Measurements from ENCODE around the gene NRXN3.

DNA sequence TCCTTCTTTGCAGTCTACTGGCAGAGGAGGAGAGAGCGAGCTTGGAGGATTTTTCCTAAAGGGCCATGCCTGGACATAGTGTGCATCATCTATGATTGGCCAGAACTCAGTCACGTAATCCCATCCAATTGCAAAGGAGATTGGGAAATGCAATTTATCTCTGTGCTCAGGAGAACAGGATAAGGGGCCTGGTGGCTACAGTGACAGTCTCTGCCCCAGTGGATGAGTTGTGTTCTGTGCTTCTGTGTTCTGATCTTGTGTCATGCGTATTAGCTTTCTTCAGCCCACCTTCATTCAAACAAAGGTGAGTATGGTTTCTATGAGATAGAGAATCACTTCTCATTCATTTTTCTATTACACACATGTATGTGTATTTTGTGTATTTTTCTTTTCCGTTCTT, 144.3 kb downstream of the NRXN3 start:
- TF ChIP-seq TAF1 (IDR thresholded peaks at IDR 0.05; ENCODE audit: borderline replicate concordance, low read depth, low read length) (no peak), POLR2AphosphoS5 (IDR thresholded peaks at IDR 0.05; ENCODE audit: low read depth, low read length) (no peak), SIN3A (IDR thresholded peaks at IDR 0.05; ENCODE audit: borderline replicate concordance, low read depth, low read length) (no peak), EZH2phosphoT487 (IDR thresholded peaks at IDR 0.05; ENCODE audit: borderline replicate concordance, low read depth) (no peak), RAD21 (IDR thresholded peaks at IDR 0.05; ENCODE audit: low read length) (no peak), FOSL2 (IDR thresholded peaks at IDR 0.05; ENCODE audit: borderline replicate concordance, low read depth) (no peak), MEF2A (IDR thresholded peaks at IDR 0.05; ENCODE audit: borderline replicate concordance, low read depth) (no peak), MXI1 (IDR thresholded peaks at IDR 0.05; ENCODE audit: low read depth, low read length) (no peak)
- TF ChIP-seq, protein P1, sequence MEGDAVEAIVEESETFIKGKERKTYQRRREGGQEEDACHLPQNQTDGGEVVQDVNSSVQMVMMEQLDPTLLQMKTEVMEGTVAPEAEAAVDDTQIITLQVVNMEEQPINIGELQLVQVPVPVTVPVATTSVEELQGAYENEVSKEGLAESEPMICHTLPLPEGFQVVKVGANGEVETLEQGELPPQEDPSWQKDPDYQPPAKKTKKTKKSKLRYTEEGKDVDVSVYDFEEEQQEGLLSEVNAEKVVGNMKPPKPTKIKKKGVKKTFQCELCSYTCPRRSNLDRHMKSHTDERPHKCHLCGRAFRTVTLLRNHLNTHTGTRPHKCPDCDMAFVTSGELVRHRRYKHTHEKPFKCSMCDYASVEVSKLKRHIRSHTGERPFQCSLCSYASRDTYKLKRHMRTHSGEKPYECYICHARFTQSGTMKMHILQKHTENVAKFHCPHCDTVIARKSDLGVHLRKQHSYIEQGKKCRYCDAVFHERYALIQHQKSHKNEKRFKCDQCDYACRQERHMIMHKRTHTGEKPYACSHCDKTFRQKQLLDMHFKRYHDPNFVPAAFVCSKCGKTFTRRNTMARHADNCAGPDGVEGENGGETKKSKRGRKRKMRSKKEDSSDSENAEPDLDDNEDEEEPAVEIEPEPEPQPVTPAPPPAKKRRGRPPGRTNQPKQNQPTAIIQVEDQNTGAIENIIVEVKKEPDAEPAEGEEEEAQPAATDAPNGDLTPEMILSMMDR (IDR thresholded peaks at IDR 0.05), result no peak
- TF ChIP-seq, protein P2, sequence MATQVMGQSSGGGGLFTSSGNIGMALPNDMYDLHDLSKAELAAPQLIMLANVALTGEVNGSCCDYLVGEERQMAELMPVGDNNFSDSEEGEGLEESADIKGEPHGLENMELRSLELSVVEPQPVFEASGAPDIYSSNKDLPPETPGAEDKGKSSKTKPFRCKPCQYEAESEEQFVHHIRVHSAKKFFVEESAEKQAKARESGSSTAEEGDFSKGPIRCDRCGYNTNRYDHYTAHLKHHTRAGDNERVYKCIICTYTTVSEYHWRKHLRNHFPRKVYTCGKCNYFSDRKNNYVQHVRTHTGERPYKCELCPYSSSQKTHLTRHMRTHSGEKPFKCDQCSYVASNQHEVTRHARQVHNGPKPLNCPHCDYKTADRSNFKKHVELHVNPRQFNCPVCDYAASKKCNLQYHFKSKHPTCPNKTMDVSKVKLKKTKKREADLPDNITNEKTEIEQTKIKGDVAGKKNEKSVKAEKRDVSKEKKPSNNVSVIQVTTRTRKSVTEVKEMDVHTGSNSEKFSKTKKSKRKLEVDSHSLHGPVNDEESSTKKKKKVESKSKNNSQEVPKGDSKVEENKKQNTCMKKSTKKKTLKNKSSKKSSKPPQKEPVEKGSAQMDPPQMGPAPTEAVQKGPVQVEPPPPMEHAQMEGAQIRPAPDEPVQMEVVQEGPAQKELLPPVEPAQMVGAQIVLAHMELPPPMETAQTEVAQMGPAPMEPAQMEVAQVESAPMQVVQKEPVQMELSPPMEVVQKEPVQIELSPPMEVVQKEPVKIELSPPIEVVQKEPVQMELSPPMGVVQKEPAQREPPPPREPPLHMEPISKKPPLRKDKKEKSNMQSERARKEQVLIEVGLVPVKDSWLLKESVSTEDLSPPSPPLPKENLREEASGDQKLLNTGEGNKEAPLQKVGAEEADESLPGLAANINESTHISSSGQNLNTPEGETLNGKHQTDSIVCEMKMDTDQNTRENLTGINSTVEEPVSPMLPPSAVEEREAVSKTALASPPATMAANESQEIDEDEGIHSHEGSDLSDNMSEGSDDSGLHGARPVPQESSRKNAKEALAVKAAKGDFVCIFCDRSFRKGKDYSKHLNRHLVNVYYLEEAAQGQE (IDR thresholded peaks at IDR 0.05; ENCODE audit: low read depth, low read length), result no peak
- TF ChIP-seq, protein P3, sequence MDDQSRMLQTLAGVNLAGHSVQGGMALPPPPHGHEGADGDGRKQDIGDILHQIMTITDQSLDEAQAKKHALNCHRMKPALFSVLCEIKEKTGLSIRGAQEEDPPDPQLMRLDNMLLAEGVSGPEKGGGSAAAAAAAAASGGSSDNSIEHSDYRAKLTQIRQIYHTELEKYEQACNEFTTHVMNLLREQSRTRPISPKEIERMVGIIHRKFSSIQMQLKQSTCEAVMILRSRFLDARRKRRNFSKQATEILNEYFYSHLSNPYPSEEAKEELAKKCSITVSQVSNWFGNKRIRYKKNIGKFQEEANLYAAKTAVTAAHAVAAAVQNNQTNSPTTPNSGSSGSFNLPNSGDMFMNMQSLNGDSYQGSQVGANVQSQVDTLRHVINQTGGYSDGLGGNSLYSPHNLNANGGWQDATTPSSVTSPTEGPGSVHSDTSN (IDR thresholded peaks at IDR 0.05), result no peak
- TF ChIP-seq, protein P4, sequence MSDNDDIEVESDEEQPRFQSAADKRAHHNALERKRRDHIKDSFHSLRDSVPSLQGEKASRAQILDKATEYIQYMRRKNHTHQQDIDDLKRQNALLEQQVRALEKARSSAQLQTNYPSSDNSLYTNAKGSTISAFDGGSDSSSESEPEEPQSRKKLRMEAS (IDR thresholded peaks at IDR 0.05; ENCODE audit: low read depth), result no peak

Measured in SK-N-SH (cell line).